Loucy (cell line): ENCODE results near the gene TMEM179.

Experiments used
- EZH2phosphoT487 ChIP-seq: fragments of 200-600 bp; IDR thresholded peaks from 2 replicates; pipeline ENCODE4 v1.6.1; 2018; ENCODE audit warnings: antibody characterized with exemption, mild to moderate bottlenecking, moderate library complexity, borderline replicate concordance
- TF ChIP-seq, protein P1 (sequence below): fragments of 200-600 bp; sonication (generic); conservative IDR thresholded peaks from 2 replicates; pipeline ENCODE4 v1.5.1; 2014; ENCODE audit warnings: mild to moderate bottlenecking, antibody characterized with exemption, low read length

- TF ChIP-seq, protein P1, sequence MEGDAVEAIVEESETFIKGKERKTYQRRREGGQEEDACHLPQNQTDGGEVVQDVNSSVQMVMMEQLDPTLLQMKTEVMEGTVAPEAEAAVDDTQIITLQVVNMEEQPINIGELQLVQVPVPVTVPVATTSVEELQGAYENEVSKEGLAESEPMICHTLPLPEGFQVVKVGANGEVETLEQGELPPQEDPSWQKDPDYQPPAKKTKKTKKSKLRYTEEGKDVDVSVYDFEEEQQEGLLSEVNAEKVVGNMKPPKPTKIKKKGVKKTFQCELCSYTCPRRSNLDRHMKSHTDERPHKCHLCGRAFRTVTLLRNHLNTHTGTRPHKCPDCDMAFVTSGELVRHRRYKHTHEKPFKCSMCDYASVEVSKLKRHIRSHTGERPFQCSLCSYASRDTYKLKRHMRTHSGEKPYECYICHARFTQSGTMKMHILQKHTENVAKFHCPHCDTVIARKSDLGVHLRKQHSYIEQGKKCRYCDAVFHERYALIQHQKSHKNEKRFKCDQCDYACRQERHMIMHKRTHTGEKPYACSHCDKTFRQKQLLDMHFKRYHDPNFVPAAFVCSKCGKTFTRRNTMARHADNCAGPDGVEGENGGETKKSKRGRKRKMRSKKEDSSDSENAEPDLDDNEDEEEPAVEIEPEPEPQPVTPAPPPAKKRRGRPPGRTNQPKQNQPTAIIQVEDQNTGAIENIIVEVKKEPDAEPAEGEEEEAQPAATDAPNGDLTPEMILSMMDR = no peak
- TF ChIP-seq EZH2phosphoT487 = no peak
These were observed 3.8 kb downstream of the TMEM179 start for GRCh38 chr14:104600805-104601204.
